GM21786 (cell line): ENCODE data around the gene ARL13B.
"Not testable (repeated sequence)": the region's sequence is repeated elsewhere in the genome, so short reads cannot be mapped to it uniquely, and the experiment has no call there.

Experiments used
- ATAC-seq: cut with Tn5 transposase; IDR thresholded peaks from one replicate; pipeline ENCODE4 v1.9.1; 2021; ENCODE audit not compliant: unreplicated experiment

ARL13B gene

DNA sequence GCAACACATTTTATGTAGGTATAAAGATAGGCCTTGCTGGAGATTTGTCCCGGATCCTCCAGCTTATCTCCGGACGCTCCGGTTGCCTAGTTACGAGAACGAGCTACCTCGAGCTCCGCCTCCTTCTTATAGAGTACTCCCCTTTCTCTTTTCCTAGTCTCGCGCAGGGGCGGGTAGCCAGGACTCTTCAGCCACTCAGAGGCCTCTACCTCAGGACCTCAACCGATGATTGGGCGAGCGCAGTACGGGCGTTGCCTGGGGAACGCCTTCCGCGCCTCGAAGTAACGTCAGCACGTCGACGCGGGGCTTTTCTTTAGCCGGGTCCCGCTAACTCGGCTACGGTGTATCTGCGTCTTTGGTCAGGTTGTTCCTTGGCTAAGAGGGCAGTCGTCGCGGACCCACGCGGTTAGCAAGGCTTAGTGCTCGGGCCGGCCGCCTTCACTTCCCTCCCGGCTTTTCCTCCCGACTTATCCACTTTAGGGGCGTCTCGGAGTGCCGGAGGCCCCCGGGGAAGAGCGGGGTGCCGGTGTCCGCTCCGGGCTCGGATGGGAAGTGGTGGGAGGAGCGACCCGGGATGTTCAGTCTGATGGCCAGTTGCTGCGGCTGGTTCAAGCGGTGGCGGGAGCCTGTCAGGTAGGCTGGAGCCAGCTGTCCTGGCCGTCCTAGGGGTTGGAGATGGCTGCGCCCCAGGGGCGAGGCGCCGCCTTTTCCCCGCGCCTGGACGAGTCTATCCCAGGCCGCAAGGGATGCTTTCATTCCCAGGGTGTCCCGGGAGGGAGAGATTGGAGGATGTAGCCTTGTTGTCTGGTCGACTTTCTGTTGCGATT is at the start of gene ARL13B:
Gene ARL13B (plus strand): TSS at position 306 of the 827 bp plus-strand sequence. CDS start 269 bp downstream, at position 575.
- peak; percentile 100 for ATAC-seq

DNA sequence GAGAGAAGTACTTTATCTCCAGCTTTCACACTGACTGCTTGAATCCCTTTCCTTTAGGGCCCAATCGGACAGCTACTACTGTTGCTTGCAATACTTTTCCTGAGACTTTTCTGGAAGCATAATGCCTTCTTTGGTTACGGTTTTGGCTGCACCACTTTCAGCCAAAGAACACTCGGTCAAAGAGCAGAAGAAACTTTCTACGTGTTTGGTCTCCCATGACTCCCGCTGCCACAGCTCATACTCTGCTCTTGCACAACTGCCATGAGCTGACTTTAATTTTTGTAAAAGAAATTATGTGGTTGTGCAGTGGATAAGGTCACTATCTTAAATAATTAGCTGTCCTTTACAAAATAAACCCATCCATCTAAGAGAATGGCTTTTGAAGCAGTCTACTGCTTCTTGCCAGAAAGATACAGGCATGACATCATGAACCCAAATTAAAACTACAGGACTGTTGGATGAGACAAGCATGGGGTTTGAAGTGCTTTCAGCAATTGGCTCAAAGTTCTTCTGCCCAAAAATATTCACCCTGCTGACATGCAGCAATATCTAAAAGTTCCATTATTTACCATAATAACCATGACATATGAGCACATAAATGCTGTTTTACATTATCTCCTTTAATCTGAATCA is 48.2 kb upstream of the ARL13B start:
- no peak for ATAC-seq

DNA sequence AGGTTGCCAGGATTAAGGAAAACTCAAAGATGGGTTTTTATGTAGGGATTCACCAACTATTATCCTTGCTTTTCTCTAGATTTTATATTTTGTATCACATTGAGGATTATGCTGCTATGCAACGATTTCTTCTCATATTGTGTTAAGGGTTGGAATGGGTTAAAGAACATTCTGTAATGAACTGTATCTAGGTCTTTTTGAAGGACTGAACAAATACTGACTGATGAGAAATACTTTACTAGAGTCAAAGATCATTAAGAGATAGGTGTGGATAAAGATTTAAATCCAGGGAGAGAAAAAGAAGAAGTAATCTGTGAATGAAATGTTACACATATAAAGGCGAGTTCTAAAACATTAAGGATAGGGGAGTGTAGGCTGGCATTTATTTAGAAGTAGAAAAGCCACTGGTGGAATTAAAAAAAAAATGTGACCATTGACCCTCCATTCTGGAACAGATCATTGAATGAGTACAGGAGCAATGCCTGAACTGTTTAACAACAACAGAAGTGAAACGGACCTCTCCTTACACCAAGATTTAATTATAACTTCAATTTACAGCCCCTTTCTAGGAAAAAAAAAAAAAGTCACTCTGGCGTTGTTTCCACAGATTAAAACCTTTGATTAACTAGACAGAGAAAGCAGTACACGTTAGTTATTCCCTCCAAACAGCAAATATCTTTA is 45.4 kb upstream of the ARL13B start:
- no peak for ATAC-seq

GRCh38 chr3:93936549-93936948 is 43.4 kb upstream of the ARL13B start:
- ATAC-seq: no peak

GRCh38 chr3:93937485-93937884 is 42.5 kb upstream of the ARL13B start:
- not testable (repeated sequence) for ATAC-seq

GRCh38 chr3:93949958-93950357 is 30.0 kb upstream of the ARL13B start:
- ATAC-seq: not testable (repeated sequence)

DNA sequence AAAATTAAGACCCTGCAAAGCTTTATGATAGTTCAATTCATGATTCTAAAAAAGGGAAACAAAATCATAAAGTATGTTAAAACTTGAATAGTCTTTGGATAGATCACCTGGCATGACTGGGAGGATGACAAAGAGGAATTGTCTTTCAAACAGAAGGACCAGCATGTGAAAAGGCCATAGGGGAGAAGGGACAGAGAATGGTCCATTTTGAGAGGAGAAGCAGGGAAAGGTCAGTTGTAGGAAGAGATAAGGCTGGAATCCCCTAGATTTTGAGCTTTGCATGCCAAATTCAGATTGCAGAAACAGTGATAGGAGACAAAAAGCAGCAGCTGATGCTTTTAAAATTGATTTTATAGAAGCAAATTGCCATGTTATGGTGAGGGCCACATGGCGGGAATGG is 18.9 kb upstream of the ARL13B start:
- no peak for ATAC-seq

DNA sequence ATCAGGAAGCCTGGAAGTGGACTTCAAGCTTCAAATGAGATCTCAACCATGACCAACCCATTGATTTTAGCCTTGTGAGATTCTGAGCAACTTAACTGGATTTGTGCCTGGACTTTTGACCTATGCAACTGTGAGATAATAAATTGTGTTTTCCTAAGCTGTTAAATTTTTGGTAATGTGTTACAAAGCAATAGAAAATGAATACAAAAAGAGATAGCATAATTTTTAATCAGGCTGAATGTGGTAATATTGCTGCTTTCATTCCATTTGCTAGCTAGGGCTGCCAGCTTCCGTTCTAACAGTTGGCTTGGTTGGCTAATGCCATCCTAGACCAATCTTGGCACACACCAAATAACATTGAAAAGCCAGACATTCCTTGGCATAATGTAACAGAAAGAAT is 18.5 kb upstream of the ARL13B start:
- no peak for ATAC-seq

DNA sequence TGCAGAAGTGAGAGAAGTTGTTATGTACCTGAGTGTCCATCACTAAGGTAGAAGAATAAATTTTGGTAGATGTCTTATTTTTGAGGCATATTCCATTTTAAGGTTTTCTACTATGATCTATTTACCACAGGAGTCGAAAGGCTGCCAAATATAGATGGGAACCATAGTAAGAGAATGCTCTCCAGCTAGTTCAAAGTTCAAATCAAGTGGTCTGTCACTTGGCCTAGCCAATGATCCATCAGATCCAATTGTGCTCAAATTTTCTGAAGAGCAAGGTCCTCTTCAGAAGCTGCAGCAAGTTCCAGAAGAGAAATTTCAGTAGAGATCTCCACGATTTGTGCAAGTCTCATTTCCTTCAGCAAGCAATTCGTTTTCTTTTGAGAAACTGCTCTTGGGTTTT is 17.2 kb upstream of the ARL13B start:
- ATAC-seq: no peak

- ATAC-seq: not testable (repeated sequence)
Observed at GRCh38 chr3:93965106-93965505, 14.8 kb upstream of the ARL13B start.

DNA sequence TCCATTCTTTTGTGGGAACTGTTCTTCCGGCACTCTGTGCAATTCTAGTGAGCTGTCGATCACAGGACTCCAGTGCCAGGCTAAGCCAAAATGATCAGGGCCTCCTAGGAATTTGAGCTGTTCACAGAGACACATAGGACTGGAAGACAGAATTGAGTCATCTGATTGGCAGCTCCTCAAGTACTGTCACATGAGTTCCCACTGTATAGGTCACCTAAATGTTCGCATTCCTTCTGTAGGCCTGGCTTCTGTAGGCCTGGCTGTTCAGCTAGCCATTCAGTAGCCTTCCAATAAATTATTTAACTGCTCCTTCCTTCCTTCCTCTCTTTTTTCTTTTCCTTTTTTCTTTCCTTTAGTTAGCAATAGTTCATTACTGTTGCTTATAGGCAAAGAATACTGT is 10.5 kb upstream of the ARL13B start:
- ATAC-seq: no peak

- ATAC-seq: no peak
Observed at GRCh38 chr3:93969997-93970396, 10.0 kb upstream of the ARL13B start.

- peak; percentile 76 for ATAC-seq
Observed at GRCh38 chr3:93973131-93974126, 6.5 kb upstream of the ARL13B start, which contains the start of gene PROS1. TSS of gene PROS1 (minus strand) at chr3:93973896. CDS start at chr3:93973749, 147 bp downstream.

DNA sequence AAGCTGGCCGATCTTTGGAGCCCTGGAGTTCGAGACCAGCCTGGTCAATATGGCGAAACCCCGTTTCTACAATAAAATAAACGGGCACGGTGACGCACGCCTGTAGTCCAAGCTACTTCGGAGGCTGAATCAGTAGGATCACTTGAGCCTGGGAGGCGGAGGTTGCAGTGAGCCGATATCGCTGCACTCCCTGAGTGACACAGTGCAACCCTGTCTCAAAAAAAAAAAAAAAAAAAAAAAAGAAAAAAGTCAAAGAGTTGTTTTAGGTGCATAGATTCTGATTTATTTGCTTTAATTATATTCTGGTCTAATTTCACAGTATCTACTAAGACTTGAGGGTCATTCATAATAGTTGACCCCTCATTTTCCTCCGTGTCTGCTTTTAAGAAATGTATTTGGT is 1.7 kb downstream of the ARL13B start:
- ATAC-seq: no peak

GRCh38 chr3:93983408-93983807 is 3.5 kb downstream of the ARL13B start:
- no peak for ATAC-seq

DNA sequence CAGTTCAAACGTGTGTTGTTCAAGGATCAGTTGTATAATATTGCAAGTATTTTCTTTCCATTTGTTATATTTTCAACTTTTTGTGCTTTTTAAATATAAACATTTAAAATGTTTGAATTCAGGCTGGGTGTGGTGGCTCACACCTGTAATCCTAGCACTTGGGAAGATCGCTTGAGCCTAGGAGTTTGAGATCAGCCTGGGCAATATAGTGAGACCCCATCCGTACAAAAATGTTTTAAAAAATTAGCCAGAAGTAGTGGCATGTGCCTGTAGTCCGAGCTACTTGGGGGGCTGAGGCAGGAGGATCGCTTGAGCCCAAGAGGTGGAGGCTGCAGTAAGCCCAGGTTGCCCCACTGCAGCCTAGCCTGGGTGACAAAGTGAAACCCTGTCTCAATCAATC is 4.7 kb downstream of the ARL13B start:
- ATAC-seq: no peak

DNA sequence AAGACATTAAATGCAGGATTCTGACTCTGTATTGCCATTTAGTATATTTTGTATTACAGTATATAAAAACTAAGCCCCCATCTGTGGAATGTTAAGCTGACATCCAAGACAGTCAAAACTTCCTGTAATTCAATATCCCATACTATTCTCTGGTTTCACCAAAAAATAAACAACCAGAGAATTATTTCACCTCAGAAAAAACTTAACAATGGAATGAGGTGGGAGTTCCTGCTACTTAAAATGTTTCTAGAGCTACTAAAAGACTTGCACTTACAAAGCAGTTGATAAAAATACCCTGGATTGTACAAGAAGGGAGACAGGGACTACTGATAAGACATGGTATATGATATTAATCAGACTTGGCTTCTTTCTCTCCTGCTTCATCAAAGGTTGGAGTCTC is 8.3 kb downstream of the ARL13B start:
- ATAC-seq: no peak

DNA sequence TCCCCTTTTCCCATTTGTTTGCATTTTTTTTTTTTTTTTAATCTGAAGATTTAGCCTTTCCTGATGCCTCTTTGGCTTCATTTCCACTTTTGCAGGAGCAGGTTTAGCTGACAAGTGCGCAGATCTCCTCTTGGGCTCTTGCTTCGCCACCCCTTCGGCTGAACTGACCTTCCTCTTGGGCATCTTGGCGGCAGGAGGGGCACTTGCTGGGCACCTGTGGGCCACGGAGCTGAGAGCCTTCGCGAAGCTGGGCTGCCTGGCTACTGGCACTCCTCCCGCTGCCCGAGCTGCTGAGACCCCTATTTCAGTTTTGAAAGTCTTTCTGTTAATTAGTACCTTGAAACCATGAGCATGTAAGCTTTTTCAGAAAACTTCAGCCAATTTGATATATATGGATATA is 8.8 kb downstream of the ARL13B start:
- no peak for ATAC-seq

- no peak for ATAC-seq
Observed at GRCh38 chr3:93989241-93989640, 9.3 kb downstream of the ARL13B start.

GRCh38 chr3:93991631-93992030 is 11.7 kb downstream of the ARL13B start:
- ATAC-seq: no peak

- no peak for ATAC-seq
Observed at GRCh38 chr3:93992207-93992606, 12.3 kb downstream of the ARL13B start.
